Effector CD8-positive, alpha-beta T cell (primary cell): ENCODE measurements around the gene MEGF11.

ENCODE experiments used
- DNase-seq: peaks from one replicate; lab custom pipeline; 2025; lab: John Stamatoyannopoulos, UW

MEGF11 gene

GRCh38 chr15:65918357-65918920 is 335.1 kb downstream of the MEGF11 start:
- DNase-seq = no peak

- DNase-seq = no peak
Measured at GRCh38 chr15:65917936-65918335, 335.6 kb downstream of the MEGF11 start.

- no peak for DNase-seq
Measured at GRCh38 chr15:65917407-65917756, 336.2 kb downstream of the MEGF11 start.

- no peak for DNase-seq
Measured at GRCh38 chr15:65916664-65917406, 336.7 kb downstream of the MEGF11 start.

GRCh38 chr15:65916041-65916663 is 337.4 kb downstream of the MEGF11 start:
- no peak for DNase-seq

- no peak for DNase-seq
Measured at GRCh38 chr15:65914981-65915925, 338.3 kb downstream of the MEGF11 start.

- no peak for DNase-seq
Measured at GRCh38 chr15:65914386-65914785, 339.2 kb downstream of the MEGF11 start.

- DNase-seq = no peak
Measured at GRCh38 chr15:65913631-65914199, 339.8 kb downstream of the MEGF11 start.

GRCh38 chr15:65912235-65912634 is 341.3 kb downstream of the MEGF11 start:
- no peak for DNase-seq

GRCh38 chr15:65910341-65910740 is 343.2 kb downstream of the MEGF11 start:
- DNase-seq = no peak

- no peak for DNase-seq
Measured at GRCh38 chr15:65909831-65910230, 343.7 kb downstream of the MEGF11 start.

GRCh38 chr15:65908876-65909275 is 344.7 kb downstream of the MEGF11 start:
- DNase-seq = no peak

- no peak for DNase-seq
Measured at GRCh38 chr15:65907661-65908060, 345.9 kb downstream of the MEGF11 start.

- DNase-seq = no peak
Measured at GRCh38 chr15:65906396-65906795, 347.2 kb downstream of the MEGF11 start.

GRCh38 chr15:65904301-65904700 is 349.2 kb downstream of the MEGF11 start:
- DNase-seq = no peak

GRCh38 chr15:65903296-65904073 is 350.1 kb downstream of the MEGF11 start:
- no peak for DNase-seq

- no peak for DNase-seq
Measured at GRCh38 chr15:65902373-65902772, 351.2 kb downstream of the MEGF11 start.

- no peak for DNase-seq
Measured at GRCh38 chr15:65901836-65902235, 351.7 kb downstream of the MEGF11 start.

- no peak for DNase-seq
Measured at GRCh38 chr15:65901336-65901735, 352.2 kb downstream of the MEGF11 start.

- no peak for DNase-seq
Measured at GRCh38 chr15:65900488-65900887, 353.1 kb downstream of the MEGF11 start.

GRCh38 chr15:65896236-65896635 is 357.3 kb downstream of the MEGF11 start:
- no peak for DNase-seq
